Measurements from ENCODE around the gene SMIM38. TPM values are rescaled to one million over a fixed set of nuclear protein-coding genes. Genes with fewer than 3 reads are reported as not detected.
A peak's percentile ranks its signal among the peaks of the same experiment; 100 is the strongest.

Gene SMIM38
- total and polyA plus RNA-seq, 2 of the 4 experiments (the other 2 are of a cell fraction) = under 0.01 to 0.05 TPM

- Histone ChIP-seq H3K4me3 (ENCODE audit: insufficient read depth, low read depth, low read length) (no peak overlapping the region), H3K4ac (ENCODE audit: low read depth, low read length) (no peak overlapping the region), H3K23ac (ENCODE audit: low read depth, low read length) (no peak overlapping the region), H3K79me1 (ENCODE audit: low read depth in 1 of 2, low read length in 2 of 2) (no peaks in the 10 kb centered on the region), H3K18ac (ENCODE audit: low read depth, low read length) (no peak overlapping the region), H3K9ac (ENCODE audit: low read depth, low read length) (no peak overlapping the region), H3K36me3 (ENCODE audit: control insufficient read depth, insufficient read depth, low read length) (no peaks in the 10 kb centered on the region), H2BK15ac (ENCODE audit: low read depth, low read length) (no peak overlapping the region), H4K8ac (ENCODE audit: low read depth in 2 of 2, low read length in 2 of 2) (no peak overlapping the region), H3K27me3 (ENCODE audit: control insufficient read depth, insufficient read depth, low read length) (peaks cover 14% of the 10 kb centered on the region; the same call in 1 of the 2 replicates), H3K27ac (ENCODE audit: insufficient read depth, low read length) (no peak overlapping the region), H2BK5ac (ENCODE audit: low read depth, low read length, poor library complexity, severe bottlenecking) (peak overlapping the region; percentile 43), H2AK5ac (ENCODE audit: low read depth, low read length) (no peak overlapping the region), H3K4me1 (ENCODE audit: control insufficient read depth, insufficient read depth, low read length) (no peaks in the 10 kb centered on the region), H4K20me1 (ENCODE audit: insufficient read depth, low read length) (no peaks in the 10 kb centered on the region; the same call in 1 of the 2 replicates), H4K91ac (ENCODE audit: insufficient read depth, low read depth, low read length) (no peak overlapping the region), H3K56ac (ENCODE audit: extremely low read depth, insufficient read depth, low read length) (no peak overlapping the region), H2AK9ac (replicated peaks; ENCODE audit: low read depth, low read length, poor library complexity) (no peak overlapping the region), H4K5ac (ENCODE audit: low read depth, low read length) (no peak overlapping the region), H3K14ac (replicated peaks; ENCODE audit: low read depth, low read length) (no peak overlapping the region), H3K9me1 (ENCODE audit: insufficient read depth, low read length) (no peaks in the 10 kb centered on the region), H3K9me3 (ENCODE audit: control insufficient read depth, insufficient read depth, low read length) (peaks cover 5% of the 10 kb centered on the region; the same call in 1 of the 2 replicates), H2AFZ (replicated peaks; ENCODE audit: low read length, poor library complexity) (no peak overlapping the region), H2BK20ac (ENCODE audit: low read depth, low read length) (no peak overlapping the region), H2BK120ac (ENCODE audit: low read depth, low read length) (no peak overlapping the region), H3K4me2 (ENCODE audit: low read depth, low read length) (no peak overlapping the region)
- BruUV-seq (replicated peaks) = no TSS peak
- POLR2A ChIA-PET (ENCODE audit: unreplicated experiment) = no interaction called here
- 98 to 100% methylated on average over 4 to 6 of the region's 6 CpGs for WGBS, 2 experiments (ENCODE audit: extremely low coverage in 2 of 2, insufficient read length in 1 of 2)
- ATAC-seq (ENCODE audit: low read depth) (no peak), DNase-seq (no peak)
- CTCF ChIA-PET = no interaction called here
- TF ChIP-seq CEBPB (IDR thresholded peaks at IDR 0.05; ENCODE audit: low read depth, low read length) = no peak
- TF ChIP-seq ELK1 (IDR thresholded peaks at IDR 0.05; ENCODE audit: borderline replicate concordance, low read depth, low read length) = no peak
- dilution Hi-C loops (cut with HindIII; ENCODE audit: low sequenced_read_pairs, unreplicated experiment) = no loop called here
- intact Hi-C loops (cut with micrococcal nuclease) = no loop called here
- in situ Hi-C loops (cut with MboI; ENCODE audit: low sequenced_read_pairs) = loop anchor here (25.0 kb wide), 1 partner anchor 1077 kb away; no protein-coding TSS in a partner anchor
Observed at GRCh38 chr11:69110451-69110850, 45.3 kb upstream of the SMIM38 start.

Measured in IMR-90 (cell line).